Femur (tissue), 1 donor: ENCODE data around the gene RDH5.

Experiments used
- DNase-seq: peaks from one replicate; pipeline ENCODE4 v3.0.0-alpha.2; 2017

The RDH5 gene

DNA sequence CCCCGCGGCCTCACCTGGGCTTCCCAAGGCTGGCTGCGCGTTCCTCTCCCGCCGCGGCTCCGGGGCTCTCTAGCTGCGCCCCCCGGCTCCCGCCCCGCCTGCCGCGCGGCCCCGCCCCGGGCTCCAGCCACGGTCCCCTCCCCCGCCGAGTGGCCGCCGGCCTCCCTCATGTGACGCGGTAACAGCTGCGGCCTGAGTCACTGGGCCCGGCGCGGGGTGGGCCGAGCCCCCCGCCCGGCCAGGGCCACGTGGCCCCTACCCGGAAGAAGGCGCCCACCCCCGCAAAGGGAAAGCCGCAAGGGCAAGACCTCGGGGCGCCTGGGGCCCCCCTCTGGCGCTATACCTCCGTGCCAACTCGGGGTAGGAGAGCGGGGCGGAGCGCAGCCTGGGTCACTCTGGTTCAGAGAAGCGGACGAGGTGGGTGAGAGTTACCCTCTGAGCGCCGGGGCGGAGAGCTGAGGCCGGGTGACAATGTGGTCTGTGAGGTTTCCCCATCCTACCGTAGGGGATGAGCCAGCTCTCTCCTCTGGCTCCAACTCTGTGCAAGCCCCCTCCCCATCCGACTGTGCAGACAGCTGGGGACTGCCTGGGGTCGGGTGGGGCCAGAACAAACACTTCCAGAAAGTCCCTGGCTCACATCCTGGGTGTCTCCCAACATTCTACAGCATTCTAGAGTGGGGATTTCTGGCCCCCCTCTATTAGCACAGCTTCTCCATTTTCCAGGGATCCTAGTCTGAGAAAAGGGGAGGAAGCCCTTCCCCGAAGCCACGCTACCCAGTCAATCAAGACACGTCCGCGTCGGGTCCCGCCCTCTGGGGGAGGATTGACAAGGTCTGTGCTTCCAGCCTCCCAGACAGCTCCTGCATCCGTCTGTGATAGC is 9.0 kb downstream of the RDH5 start, which contains the start of gene CD63:
TSS of gene CD63 (minus strand) at position 71 of the 880 bp plus-strand sequence. CDS start 668 bp downstream, outside the sequence.
- peak; percentile 96 for DNase-seq

DNA sequence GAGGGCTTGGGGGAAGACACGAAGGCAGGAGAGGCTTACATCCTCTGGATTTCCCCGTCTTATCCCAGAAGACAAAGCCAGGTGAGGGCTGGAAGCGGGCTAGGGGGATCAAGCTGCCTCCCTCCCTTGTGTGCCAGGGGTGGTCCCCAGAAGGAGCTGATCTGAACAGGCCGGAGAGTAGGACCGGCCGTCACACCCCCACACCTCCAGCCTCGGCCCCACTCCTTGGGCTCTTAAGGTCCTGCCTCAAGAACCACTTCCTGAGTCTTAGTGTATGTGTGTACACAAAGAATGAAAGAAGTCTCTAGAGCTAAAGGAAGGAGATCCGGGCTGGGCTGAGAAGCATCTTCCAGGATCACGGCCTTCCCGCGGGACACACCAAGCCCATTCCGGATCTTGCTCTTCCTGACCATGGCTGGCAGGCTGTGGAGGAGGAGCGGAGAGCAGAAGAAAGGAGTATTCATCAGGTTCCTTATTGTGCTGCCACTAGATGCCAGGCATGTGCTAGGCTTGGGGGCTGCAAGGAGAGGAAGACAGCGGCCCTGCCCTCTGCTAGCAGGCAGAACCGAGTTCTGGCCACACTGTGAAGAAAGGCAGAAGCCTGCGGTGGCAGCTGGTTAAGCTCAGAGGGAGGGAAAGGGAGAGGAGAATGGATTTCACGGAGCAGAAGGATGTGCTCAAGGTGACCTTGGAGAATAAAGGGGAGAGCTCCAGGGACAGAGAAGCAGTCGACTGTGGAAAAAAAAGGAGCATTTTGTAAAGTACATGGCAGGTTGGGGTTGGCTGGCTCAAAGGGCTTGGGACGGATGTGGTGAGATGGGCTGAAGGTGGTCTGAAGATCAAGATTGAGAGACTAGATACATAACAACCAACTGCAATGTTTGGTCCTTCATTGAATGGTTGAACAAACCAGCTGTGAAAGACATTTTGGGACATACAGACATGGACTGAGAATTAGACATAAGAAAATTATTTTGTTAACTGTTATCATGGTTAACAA is 9.9 kb downstream of the RDH5 start:
- peak; percentile 78 for DNase-seq

DNA sequence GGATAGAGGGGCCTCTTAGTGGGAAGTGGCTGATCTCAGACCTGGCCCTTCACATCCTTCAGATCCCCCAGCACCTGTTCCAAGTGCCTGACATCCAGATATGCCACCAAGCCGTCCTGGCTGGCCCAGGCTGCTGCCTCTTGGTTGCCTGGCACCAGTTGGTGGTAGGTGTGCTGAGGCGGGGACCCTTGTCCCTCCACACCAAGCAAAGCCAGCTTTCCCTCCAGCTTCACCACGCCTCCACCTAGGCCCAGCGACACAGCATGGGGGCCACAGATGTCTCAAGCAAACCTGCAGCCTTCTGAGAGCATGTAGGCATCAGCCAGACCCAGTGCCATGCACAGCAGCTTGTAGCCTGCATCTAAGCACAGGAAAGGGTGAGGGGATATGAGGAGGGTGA is 12.1 kb downstream of the RDH5 start:
- no peak for DNase-seq

GRCh38 chr12:55733021-55733555 is 12.9 kb downstream of the RDH5 start:
- DNase-seq, result no peak

GRCh38 chr12:55733858-55734257 is 13.7 kb downstream of the RDH5 start:
- DNase-seq, result no peak

DNA sequence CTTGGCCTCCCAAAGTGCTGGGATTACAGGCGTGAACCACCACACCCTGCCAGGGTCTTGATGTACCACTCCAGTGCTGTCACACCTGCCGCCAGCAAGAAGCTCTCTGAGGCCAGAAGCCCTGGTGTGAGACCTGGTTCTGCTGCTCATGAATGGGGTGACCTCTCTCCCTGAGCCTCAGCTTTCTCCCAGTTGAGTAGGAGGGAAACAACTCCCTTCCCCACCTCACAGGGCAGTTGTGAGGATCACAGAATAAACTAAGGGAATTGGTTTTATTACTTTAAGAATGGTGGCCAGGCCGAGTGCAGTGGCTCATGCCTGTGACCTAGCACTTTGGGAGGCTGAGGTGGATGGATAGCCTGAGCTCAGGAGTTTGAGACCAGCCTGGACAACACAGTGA is 14.4 kb downstream of the RDH5 start:
- DNase-seq, result no peak

DNA sequence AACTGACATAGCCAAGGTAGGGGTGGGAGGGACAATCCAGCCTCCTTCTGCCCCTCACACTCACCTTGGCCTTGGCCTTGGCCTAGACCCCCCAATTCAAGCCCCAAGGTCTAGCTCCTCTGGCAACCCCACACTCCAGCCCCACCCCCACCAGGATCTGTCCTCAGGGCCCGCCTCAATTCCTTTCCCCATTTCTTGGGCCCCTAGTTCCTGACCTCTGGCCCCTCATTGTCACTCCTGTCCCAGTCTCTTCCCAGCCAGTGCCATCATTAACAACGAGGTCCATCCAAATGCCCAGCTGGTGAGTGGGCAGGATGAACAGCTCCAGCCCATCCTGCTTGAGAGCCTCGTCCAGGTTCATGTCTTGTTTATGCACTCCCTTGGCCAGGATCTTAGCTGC is 15.9 kb downstream of the RDH5 start:
- no peak for DNase-seq

DNA sequence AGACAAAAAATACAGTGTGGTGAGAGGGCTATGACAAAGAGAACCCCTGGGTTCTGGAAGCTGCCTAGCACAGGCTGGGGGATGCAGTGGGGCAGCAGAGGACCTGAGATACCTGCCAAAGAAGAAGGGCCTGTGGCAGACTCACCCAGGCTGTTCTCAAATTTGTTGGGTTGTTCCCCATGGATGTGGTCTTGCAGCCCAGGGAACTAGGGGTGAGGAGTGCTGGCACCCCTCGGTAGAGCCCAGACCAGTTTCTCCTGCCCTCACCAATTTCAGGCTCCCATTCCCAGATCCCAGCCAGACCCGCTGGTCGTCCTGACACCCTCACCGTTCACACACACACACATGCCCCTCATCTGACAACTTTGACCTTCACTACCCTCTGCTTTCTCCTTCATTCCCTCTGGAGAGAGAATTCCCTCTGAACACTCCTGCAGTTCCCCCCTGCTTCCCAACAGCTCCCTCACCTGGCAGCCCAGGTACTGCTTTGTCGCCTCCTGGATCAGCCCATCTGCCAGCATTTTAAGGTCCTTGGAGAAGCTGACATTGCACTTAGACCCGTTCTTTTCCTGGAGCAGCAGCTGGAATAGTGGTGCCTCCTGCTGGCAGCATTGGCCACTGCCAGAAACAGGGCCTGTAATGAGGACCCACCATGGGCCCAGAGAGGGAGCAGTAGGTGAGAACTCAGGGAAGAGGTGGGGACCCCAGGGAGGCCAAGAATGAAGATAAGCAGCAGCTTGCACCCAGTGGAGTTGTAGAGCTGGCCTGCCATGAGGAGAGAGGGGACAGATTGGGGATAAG is 16.8 kb downstream of the RDH5 start:
- DNase-seq, result peak; percentile 77

GRCh38 chr12:55737581-55738122 is 17.5 kb downstream of the RDH5 start:
- peak; percentile 73 for DNase-seq

DNA sequence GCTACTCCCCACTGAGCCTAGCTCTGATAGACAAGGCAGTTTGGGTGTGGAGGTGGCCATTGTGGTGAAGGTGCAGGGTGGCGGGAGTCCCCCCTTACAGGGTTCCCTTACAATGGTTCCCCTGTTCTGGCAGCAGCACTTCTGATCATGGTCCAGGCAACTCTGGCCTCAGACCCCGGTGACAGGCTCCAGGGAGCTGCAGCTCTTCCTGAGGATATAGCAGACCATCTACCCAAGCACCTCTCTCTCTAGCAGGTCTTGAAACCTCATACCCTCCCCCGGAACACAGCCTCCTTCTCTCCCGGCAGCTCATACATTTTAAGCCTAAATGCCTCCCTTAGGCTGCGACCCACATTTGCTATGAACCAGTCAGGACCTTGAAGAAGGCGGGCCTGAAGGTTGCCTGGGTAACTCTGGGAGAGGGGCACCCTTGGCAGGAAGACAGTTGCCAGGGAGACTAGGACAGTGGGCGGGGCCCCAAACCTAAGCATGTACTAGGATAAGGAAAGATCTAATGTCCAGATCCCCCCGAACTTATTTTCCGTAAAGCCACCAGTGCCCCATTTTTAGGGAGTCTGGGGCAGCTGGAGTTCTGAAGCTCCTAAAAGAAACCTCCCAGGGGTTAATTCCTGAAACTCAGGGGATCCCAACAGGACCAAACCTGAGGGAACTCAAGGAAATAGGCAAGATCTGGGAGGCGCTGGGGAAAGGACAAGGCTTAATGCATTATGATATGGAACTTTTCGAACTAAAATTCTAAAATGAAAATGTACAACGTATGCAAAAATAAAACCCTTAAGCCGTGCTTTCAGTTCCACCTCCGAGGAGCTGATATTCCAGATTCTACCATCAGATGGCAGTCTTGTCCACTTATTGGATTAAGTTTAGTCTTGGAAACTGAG is 18.2 kb downstream of the RDH5 start:
- peak; percentile 94 for DNase-seq

DNA sequence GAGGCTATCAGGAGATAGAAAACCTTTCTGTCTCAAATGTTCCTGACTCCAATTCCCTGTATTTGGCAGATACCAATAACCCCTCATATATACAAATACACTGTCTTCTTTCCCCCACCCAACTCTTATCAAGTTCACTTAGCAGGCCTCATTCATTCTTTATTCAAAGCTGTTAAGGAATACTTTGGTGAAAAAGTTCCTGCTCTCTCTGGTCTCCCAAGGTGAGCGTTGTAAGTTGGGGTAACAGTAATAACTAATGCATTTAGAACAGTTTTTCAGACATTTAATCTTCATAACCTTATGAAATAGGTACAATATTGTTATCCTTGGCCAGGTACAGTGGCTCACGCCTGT is 18.8 kb downstream of the RDH5 start:
- no peak for DNase-seq

- DNase-seq, result no peak
Measured at GRCh38 chr12:55741931-55742680, 21.9 kb downstream of the RDH5 start.

GRCh38 chr12:55742719-55743405 is 22.7 kb downstream of the RDH5 start, which contains the start of gene GDF11:
Gene GDF11 (plus strand): TSS chr12:55743122. CDS start chr12:55743317, 195 bp downstream.
- peak; percentile 91 for DNase-seq

GRCh38 chr12:55743406-55744339 is 23.5 kb downstream of the RDH5 start:
- DNase-seq, result peak; percentile 72

- DNase-seq, result peak; percentile 30
Measured at GRCh38 chr12:55744340-55745030, 24.3 kb downstream of the RDH5 start.

DNA sequence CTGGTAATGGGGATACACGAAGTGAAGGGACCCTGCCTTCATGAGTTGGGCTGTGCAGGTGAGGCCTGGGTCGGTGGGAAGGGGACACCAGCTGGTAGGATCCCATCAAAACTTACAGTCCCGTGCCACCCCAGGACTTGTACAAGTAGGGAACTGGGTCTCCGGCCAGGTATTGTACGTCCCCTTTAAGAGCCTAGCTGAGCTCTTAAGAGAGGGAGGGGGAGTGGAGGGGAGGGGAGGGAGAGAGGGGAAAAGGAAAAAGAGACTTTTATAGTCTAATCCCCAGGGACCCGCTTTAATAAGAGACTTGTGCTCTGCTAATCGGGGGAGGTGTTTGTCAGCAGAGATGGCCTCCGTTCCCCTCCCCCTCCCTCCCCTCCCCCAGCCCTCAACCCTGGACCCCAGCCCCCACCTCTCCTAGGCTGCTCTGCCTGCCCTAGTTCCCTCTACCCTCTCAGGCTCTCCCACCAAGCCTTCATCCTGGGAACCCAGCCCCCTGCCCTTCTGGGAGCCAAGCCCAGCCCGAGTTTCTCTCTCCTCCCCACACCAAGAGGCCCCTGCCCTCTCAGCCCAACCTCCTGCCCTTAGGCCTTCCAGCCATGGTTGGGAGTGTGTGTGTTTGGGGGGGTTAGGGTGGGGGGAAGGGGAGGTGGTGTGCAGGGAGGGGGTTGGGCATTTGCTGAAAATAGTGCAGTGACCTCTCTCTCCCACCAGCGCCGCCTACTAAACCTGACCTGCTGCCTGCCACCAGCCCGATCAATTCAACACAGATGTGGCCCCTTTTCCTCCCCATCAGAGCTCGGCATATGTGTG is 25.4 kb downstream of the RDH5 start:
- peak; percentile 67 for DNase-seq
